Endothelial cell of umbilical vein (primary cell): ENCODE results near the gene SLC27A4. TPM values are rescaled to one million over a fixed set of nuclear protein-coding genes. Genes with fewer than 3 reads are reported as not detected.

Experiments
- BruUV-seq: library from RNA; stranded (reverse); fragments of 400-500 nt; replicated peaks from 2 replicates; lab custom pipeline; 2021; lab: Mats Ljungman, UMichigan
- CTCF ChIA-PET: fragments of 300-600, 350-600 bp; sonication (Branson Sonifier 250); formaldehyde crosslinking; loops from one replicate; lab custom pipeline; 2021; ENCODE audit warnings: antibody characterized with exemption, inconsistent platforms; lab: Charles Lee
- POLR2A ChIA-PET: fragments of 300-600, 350-600 bp; sonication (Branson Sonifier 250); formaldehyde crosslinking; loops from one replicate; lab custom pipeline; 2021; ENCODE audit warnings: antibody characterized with exemption, inconsistent platforms; lab: Charles Lee
- DNase-seq: peaks from one replicate; pipeline ENCODE4 v3.0.0-alpha.2; 2011; ENCODE audit warnings: low read depth, low spot score
- FAIRE-seq: peaks from 2 replicates; lab custom pipeline; 2011; peaks lifted over from hg19 to GRCh38; lab: Jason Lieb, UNC
- H2AFZ ChIP-seq: 2 replicates; pipeline ENCODE4 v1.6.0; 2012; ENCODE audit warnings: low read depth, low read length, control low read depth, inconsistent platforms
- H3K27ac ChIP-seq: 2 replicates; pipeline ENCODE4 v1.5.1; 2011; ENCODE audit warnings: low read depth, mild to moderate bottlenecking, control low read depth, low read length, moderate library complexity; ENCODE audit not compliant: insufficient read depth
- H3K27me3 ChIP-seq, 2 experiments: 2 replicates each; pipeline versions ENCODE4 v1.6.0 to v1.6.1; 2011; ENCODE audit warnings: low read length in 2 of 2, mixed read lengths in 1 of 2; ENCODE audit not compliant: control insufficient read depth in 2 of 2, insufficient read depth in 2 of 2
- H3K36me3 ChIP-seq, 2 experiments: 2 replicates in 1 of 2; 3 replicates in 1 of 2; pipeline ENCODE4 v1.5.1; 2011; ENCODE audit warnings: low read length in 2 of 2, mild to moderate bottlenecking in 1 of 2, moderate library complexity in 1 of 2; ENCODE audit not compliant: control insufficient read depth in 2 of 2, insufficient read depth in 2 of 2; ENCODE audit errors: extremely low read depth in 1 of 2
- H3K4me1 ChIP-seq: 3 replicates; pipeline ENCODE4 v1.5.1; 2011; ENCODE audit warnings: mild to moderate bottlenecking, low read length; ENCODE audit not compliant: control insufficient read depth, insufficient read depth; ENCODE audit errors: extremely low read depth
- H3K4me2 ChIP-seq: 2 replicates; pipeline ENCODE4 v1.6.1; 2011; ENCODE audit warnings: low read length, control low read depth, mixed read lengths; ENCODE audit not compliant: insufficient read depth
- H3K4me3 ChIP-seq, 3 experiments: fragments of 200-600 bp in 1 of 3; sonication (generic), shearing (Covaris generic) in 1 of 3; replicated peaks in 1 of 3; 2 replicates each; pipeline ENCODE4 v1.5.1; 2011 to 2016; ENCODE audit warnings: control low read depth in 3 of 3, low read length in 3 of 3, mild to moderate bottlenecking in 2 of 3, inconsistent platforms in 1 of 3, low read depth in 1 of 3, moderate library complexity in 1 of 3; ENCODE audit not compliant: insufficient read depth in 1 of 3
- H3K79me2 ChIP-seq: 2 replicates; pipeline ENCODE4 v1.6.0; 2012; ENCODE audit warnings: low read length, inconsistent platforms; ENCODE audit not compliant: control insufficient read depth, insufficient read depth
- H3K9ac ChIP-seq: replicated peaks from 2 replicates; pipeline ENCODE3; 2011; ENCODE audit warnings: low read length, control low read depth; ENCODE audit not compliant: insufficient read depth; ENCODE audit errors: extremely low read depth
- H3K9me1 ChIP-seq: replicated peaks from 3 replicates; pipeline ENCODE4 v1.6.0; 2011; ENCODE audit warnings: mild to moderate bottlenecking, low read length; ENCODE audit not compliant: control insufficient read depth, insufficient read depth; ENCODE audit errors: extremely low read depth
- H3K9me3 ChIP-seq: replicated peaks from 2 replicates; pipeline ENCODE4 v1.5.1; 2012; ENCODE audit warnings: low read length, inconsistent platforms; ENCODE audit not compliant: control insufficient read depth, insufficient read depth
- H4K20me1 ChIP-seq: replicated peaks from 2 replicates; pipeline ENCODE3; 2011; ENCODE audit warnings: mild to moderate bottlenecking, low read length; ENCODE audit not compliant: control insufficient read depth, insufficient read depth; ENCODE audit errors: extremely low read depth
- EZH2 ChIP-seq: IDR thresholded peaks from 2 replicates; pipeline ENCODE4 v1.6.1; 2012; ENCODE audit warnings: borderline replicate concordance, low read depth, mild to moderate bottlenecking, moderate library complexity, low read length, inconsistent platforms; ENCODE audit not compliant: severe bottlenecking
- FOS ChIP-seq: IDR thresholded peaks from 2 replicates; pipeline ENCODE4 v1.6.1; 2011; ENCODE audit warnings: mild to moderate bottlenecking, low read length, moderate library complexity, borderline replicate concordance; ENCODE audit not compliant: insufficient read depth
- GATA2 ChIP-seq: IDR thresholded peaks from 2 replicates; pipeline ENCODE4 v1.7.0; 2011; ENCODE audit warnings: low read depth, mild to moderate bottlenecking, moderate library complexity, mixed read lengths, low read length; ENCODE audit not compliant: insufficient read length, insufficient read depth
- MAX ChIP-seq: IDR thresholded peaks from 2 replicates; pipeline ENCODE4 v1.6.1; 2011; ENCODE audit not compliant: insufficient read depth, insufficient read length
- MYC ChIP-seq: IDR thresholded peaks from one replicate; pipeline ENCODE4 v1.6.1; 2011; ENCODE audit warnings: mild to moderate bottlenecking, low read depth, low read length
- POLR2A ChIP-seq: IDR thresholded peaks from 2 replicates; pipeline ENCODE4 v1.6.1; 2012; ENCODE audit warnings: low read depth, mild to moderate bottlenecking, control low read depth, low read length
- dilution Hi-C: fragments of 300-500 bp; cut with MboI; formaldehyde crosslinking; loops from one replicate; pipeline ENCODE4 v1.15.0; 2019; ENCODE audit warnings: low sequenced_read_pairs; ENCODE audit not compliant: extremely low pct_ligation_motif_present
- intact Hi-C: fragments of 100-400 bp; cut with micrococcal nuclease; formaldehyde crosslinking; loops from one replicate; pipeline ENCODE4 v1.10.0; 2022
- polyA plus RNA-seq, 4 experiments: library from polyadenylated mRNA; depleted of rRNA in 3 of 4; stranded (reverse) in 3 of 4; unstranded in 1 of 4; fragments of >200 nt; gene quantifications; 2 replicates each; pipeline versions ENCODE4 v1.2.1 to v1.2.3, GENCODE V29; 2011 to 2012; ENCODE audit warnings: missing spikeins in 1 of 4
- total RNA-seq: library from RNA; stranded (reverse); gene quantifications from 2 replicates; pipeline ENCODE4 v1.2.3, GENCODE V29; 2021
- TF ChIP-seq, protein P1 (sequence below), 2 donors: IDR thresholded peaks; 1 replicate in 1 of 2; 2 replicates in 1 of 2; pipeline ENCODE4 v1.5.1; 2011; ENCODE audit warnings: low read length in 2 of 2, mild to moderate bottlenecking in 2 of 2, moderate library complexity in 2 of 2, control low read depth in 1 of 2, inconsistent platforms in 1 of 2, low read depth in 1 of 2; ENCODE audit not compliant: insufficient read depth in 1 of 2; ENCODE audit errors: extremely low read depth in 1 of 2

The SLC27A4 gene
- total and polyA plus RNA-seq, 2 donors (not counting 3 experiments of a cell fraction or from before 2014, with no cell fraction given): 29.9 to 35.0 TPM

DNA sequence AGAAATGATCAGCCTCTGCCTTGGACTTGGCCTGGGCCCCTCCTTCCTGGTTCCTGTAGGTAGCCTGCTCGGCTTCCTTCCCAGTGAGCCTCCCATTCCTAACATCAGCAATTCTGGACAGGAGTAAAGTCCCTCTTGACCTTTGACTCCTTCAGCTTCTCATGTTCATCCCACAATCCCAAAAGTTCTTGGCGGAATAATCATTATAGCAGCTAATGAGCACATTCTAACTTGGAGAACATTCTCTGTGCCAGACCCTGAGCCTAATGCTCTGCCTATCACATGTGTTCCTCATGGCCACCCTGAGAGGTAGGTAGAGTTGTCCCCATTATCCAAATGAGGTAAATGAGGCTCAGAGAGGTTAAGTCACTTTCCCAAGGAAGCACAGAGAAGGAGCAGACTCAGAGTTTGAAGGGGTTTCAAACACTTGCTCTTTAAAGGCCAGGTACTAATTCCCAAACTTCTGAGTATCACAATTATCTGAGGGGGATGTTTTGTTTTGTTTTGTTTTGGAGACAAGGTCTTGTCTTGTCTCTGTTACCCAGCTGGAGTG lies 43.0 kb upstream of the SLC27A4 start:
- FAIRE-seq: no peak
- no TSS peak for BruUV-seq
- dilution Hi-C loops: no loop called here

More for the DNA sequence above, 43.0 kb upstream of the SLC27A4 start:
- no peak overlapping the region for H3K4me2 ChIP-seq
- no peak overlapping the region for H3K9ac ChIP-seq
- H3K4me3 ChIP-seq: no peak overlapping the region
- H3K4me1 ChIP-seq: peaks cover 6% of the 10 kb centered on the region
- no peaks in the 10 kb centered on the region for H3K27me3 ChIP-seq
- TF ChIP-seq POLR2A (no peak), MAX (no peak), FOS (no peak), MYC (no peak), GATA2 (no peak), EZH2 (no peak)
- TF ChIP-seq, protein P1, sequence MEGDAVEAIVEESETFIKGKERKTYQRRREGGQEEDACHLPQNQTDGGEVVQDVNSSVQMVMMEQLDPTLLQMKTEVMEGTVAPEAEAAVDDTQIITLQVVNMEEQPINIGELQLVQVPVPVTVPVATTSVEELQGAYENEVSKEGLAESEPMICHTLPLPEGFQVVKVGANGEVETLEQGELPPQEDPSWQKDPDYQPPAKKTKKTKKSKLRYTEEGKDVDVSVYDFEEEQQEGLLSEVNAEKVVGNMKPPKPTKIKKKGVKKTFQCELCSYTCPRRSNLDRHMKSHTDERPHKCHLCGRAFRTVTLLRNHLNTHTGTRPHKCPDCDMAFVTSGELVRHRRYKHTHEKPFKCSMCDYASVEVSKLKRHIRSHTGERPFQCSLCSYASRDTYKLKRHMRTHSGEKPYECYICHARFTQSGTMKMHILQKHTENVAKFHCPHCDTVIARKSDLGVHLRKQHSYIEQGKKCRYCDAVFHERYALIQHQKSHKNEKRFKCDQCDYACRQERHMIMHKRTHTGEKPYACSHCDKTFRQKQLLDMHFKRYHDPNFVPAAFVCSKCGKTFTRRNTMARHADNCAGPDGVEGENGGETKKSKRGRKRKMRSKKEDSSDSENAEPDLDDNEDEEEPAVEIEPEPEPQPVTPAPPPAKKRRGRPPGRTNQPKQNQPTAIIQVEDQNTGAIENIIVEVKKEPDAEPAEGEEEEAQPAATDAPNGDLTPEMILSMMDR (IDR thresholded peaks at IDR 0.05; ENCODE audit: extremely low read depth in 1 of 2, insufficient read depth in 1 of 2, low read depth in 1 of 2, low read length in 2 of 2): no peak
- intact Hi-C loops: loop anchor here (10.0 kb wide), 1 partner anchor 258 kb away; the partner anchor contains the start of gene SPTAN1
- no peak overlapping the region for H2AFZ ChIP-seq
- H3K9me3 ChIP-seq: no peaks in the 10 kb centered on the region
- no peak for DNase-seq
- H3K27ac ChIP-seq: no peak overlapping the region
- H3K79me2 ChIP-seq: no peaks in the 10 kb centered on the region
- no peaks in the 10 kb centered on the region for H3K36me3 ChIP-seq
- ChIA-PET POLR2A (no interaction called here), CTCF (interaction anchor here (1.0 to 4.4 kb wide), 3 partner anchors 10 to 123 kb away, joined by 3 to 48 read pairs (median 23); partner anchors contain the start of gene CERCAM)
- H3K9me1 ChIP-seq: no peaks in the 10 kb centered on the region
- no peaks in the 10 kb centered on the region for H4K20me1 ChIP-seq
